Measurements from ENCODE around the gene SULT4A1.

The SULT4A1 gene

DNA sequence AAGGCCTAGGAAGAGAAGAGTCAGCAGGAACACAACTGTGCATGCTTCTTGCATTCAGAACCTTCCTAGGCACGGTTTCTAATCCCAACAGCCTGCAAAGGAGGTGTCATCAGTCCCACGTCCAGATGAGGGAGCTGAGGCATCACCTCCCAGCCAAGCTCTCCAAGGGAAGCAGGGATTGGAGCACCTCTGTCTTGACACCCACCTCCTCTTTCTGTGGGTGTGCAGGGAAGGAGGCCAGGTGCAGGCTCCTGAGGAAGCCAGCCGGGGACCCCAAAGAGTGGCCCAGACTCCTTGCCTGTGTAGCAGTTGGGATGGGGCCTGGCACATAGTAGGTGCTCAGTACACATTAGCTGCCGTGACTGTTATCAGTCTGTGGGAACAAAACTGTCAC is 27.5 kb upstream of the SULT4A1 start:
- Histone ChIP-seq H3K27me3 (replicated peaks) (peaks cover 35% of the 10 kb centered on the region), H3K36me3 (replicated peaks) (no peaks in the 10 kb centered on the region), H3K4me3 (ENCODE audit: low read depth, low read length) (no peak overlapping the region), H3K27ac (no peak overlapping the region)
- no peak for DNase-seq
- TF ChIP-seq, protein P1, sequence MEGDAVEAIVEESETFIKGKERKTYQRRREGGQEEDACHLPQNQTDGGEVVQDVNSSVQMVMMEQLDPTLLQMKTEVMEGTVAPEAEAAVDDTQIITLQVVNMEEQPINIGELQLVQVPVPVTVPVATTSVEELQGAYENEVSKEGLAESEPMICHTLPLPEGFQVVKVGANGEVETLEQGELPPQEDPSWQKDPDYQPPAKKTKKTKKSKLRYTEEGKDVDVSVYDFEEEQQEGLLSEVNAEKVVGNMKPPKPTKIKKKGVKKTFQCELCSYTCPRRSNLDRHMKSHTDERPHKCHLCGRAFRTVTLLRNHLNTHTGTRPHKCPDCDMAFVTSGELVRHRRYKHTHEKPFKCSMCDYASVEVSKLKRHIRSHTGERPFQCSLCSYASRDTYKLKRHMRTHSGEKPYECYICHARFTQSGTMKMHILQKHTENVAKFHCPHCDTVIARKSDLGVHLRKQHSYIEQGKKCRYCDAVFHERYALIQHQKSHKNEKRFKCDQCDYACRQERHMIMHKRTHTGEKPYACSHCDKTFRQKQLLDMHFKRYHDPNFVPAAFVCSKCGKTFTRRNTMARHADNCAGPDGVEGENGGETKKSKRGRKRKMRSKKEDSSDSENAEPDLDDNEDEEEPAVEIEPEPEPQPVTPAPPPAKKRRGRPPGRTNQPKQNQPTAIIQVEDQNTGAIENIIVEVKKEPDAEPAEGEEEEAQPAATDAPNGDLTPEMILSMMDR (IDR thresholded peaks at IDR 0.05; ENCODE audit: low read depth, low read length, missing control alignments) = peak; percentile 50
- in situ Hi-C loops (cut with HindIII; ENCODE audit: low pct_ligation_motif_present, low sequenced_read_pairs) = no loop called here

DNA sequence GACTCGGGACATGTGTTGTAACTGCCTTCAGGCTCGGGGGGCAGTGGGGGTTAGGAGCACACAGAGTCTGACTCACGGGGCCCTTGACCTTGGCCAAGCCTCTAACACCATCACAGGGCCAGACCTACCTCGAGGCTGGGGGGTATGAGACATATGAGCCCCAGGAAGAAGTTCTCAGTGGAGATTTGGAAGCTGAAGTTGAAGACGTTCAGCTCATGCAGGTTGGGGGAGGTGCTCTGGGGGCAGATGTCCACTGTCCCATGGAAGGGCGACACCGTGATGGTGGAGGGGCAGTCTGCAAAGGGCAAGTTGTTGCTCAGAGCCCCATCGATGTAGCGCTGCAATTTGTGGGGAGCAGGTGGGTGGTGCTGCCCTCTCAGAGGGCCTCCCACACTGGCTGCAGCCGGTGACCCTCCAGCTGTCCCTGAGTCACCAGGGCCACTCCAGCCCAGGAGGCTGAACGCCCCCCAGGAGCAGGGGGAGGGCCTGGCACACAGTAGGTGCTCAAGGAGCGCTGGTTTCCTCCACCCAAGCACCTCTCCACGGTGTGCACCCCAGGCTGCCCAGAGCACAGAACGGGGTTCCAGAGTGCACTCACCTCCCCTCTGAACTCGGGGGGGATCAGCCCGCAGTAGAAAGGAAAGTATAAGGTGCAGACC is 27.0 kb upstream of the SULT4A1 start:
- Histone ChIP-seq H3K27ac (no peak overlapping the region), H3K27me3 (replicated peaks) (peaks cover 35% of the 10 kb centered on the region), H3K4me3 (ENCODE audit: low read depth, low read length) (no peak overlapping the region), H3K36me3 (replicated peaks) (no peaks in the 10 kb centered on the region)
- in situ Hi-C loops (cut with HindIII; ENCODE audit: low pct_ligation_motif_present, low sequenced_read_pairs) = no loop called here
- DNase-seq = no peak
- TF ChIP-seq, protein P1 (IDR thresholded peaks at IDR 0.05; ENCODE audit: low read depth, low read length, missing control alignments) = no peak

DNA sequence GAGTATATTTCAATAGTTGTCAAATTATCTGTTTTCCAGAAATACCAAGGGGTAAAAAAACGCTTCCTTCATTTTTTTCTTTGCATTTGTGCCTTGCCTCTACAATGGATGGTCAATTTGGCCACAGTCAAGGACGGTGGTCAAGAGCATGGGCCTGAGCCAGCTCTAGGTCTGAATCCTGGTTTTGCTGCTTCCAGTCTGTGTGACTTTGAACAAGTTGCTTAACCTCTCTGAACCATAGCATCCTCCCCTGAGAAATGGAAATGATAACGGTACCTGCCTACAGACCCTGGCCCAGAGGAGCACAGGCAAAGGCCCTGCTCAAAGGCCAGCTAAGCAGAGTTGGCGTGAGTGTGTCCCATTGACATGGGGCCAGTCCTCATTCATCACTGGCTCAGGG is 26.4 kb upstream of the SULT4A1 start:
- TF ChIP-seq, protein P1 (IDR thresholded peaks at IDR 0.05; ENCODE audit: low read depth, low read length, missing control alignments) = no peak
- no peak for DNase-seq
- Histone ChIP-seq H3K27ac (no peak overlapping the region), H3K27me3 (replicated peaks) (peaks cover 35% of the 10 kb centered on the region), H3K36me3 (replicated peaks) (no peaks in the 10 kb centered on the region), H3K4me3 (ENCODE audit: low read depth, low read length) (no peak overlapping the region)
- in situ Hi-C loops (cut with HindIII; ENCODE audit: low pct_ligation_motif_present, low sequenced_read_pairs) = no loop called here

DNA sequence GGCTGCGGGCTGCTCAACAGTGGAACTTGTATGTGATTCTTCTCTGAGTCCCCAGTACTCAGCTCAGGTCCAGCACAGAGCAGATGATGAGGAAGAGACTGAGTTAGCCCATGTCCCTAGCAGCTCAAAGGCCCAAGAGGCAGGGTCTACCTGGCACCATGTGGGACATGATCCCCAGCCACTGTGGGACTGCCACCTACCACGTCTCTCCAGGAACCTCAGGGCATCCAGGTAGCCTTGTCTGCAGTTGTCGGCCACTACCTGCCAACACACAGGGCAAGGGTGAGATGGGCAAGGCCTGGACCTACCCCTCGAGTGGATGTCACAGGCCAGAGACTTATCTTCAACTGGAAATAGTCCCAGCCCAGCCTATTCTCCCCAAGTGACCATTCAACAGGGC is 25.1 kb upstream of the SULT4A1 start:
- Histone ChIP-seq H3K27me3 (replicated peaks) (peaks cover 28% of the 10 kb centered on the region), H3K27ac (no peak overlapping the region), H3K4me3 (ENCODE audit: low read depth, low read length) (no peak overlapping the region), H3K36me3 (replicated peaks) (no peaks in the 10 kb centered on the region)
- TF ChIP-seq, protein P1 (IDR thresholded peaks at IDR 0.05; ENCODE audit: low read depth, low read length, missing control alignments) = no peak
- in situ Hi-C loops (cut with HindIII; ENCODE audit: low pct_ligation_motif_present, low sequenced_read_pairs) = no loop called here
- DNase-seq = no peak

DNA sequence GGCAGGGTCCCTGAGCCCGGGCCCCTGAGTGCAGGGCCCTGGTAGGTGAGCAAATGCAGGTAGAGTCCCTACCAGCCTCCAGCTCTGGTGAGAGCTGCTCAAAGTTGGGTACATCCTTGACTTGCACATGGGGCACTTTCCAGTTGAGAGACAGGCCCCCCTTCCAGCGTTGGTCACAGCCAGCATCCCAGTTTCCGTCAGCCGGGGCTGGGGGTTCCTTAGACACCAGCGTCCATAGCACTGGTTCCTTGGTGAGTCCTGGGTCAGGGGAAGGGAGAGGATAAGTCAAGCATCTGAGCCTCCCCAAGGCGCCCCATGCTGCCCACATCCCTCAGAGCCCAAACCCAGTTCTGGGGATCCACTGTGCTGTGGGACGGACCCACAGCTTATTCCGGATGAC is 23.9 kb upstream of the SULT4A1 start:
- TF ChIP-seq, protein P1 (IDR thresholded peaks at IDR 0.05; ENCODE audit: low read depth, low read length, missing control alignments) = no peak
- H3K27ac ChIP-seq = no peak overlapping the region
- peaks cover 17% of the 10 kb centered on the region for H3K27me3 ChIP-seq (replicated peaks)
- in situ Hi-C loops (cut with HindIII; ENCODE audit: low pct_ligation_motif_present, low sequenced_read_pairs) = no loop called here
- no peaks in the 10 kb centered on the region for H3K36me3 ChIP-seq (replicated peaks)
- no peak overlapping the region for H3K4me3 ChIP-seq (ENCODE audit: low read depth, low read length)
- DNase-seq = no peak

DNA sequence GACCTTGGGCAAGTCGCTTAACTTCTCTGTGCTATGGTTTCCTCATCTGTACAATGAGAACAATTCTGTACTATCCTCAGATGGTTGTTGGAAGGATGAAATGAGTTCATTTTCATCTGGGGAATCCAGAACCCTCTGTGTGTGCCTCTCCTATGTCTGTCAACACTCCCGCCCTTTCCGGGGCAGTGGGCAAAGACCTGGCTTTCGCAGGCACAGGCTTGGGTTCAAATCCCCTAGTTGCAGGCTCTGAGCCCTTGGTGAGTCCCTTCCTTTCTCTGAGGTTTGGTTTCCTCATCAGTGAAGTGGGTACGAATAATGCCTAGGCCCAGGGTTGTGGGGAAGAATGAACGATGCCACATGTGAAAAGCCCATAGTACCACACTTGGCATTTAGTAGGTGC is 23.5 kb upstream of the SULT4A1 start:
- H3K27me3 ChIP-seq (replicated peaks) = peaks cover 12% of the 10 kb centered on the region

More for the DNA sequence above, 23.5 kb upstream of the SULT4A1 start:
- DNase-seq = no peak
- Histone ChIP-seq H3K4me3 (ENCODE audit: low read depth, low read length) (no peak overlapping the region), H3K36me3 (replicated peaks) (no peaks in the 10 kb centered on the region), H3K27ac (no peak overlapping the region)
- in situ Hi-C loops (cut with HindIII; ENCODE audit: low pct_ligation_motif_present, low sequenced_read_pairs) = no loop called here
- TF ChIP-seq, protein P1 (IDR thresholded peaks at IDR 0.05; ENCODE audit: low read depth, low read length, missing control alignments) = no peak
